SK-N-MC (cell line): ENCODE results near the gene GAK.

Source experiments
- EZH2 ChIP-seq: fragments of 200-600 bp; sonication (generic); IDR thresholded peaks from one replicate; pipeline ENCODE4 v1.6.1; 2017; ENCODE audit warnings: antibody characterized with exemption
- FOXP2 ChIP-seq: optimal IDR thresholded peaks from 2 replicates; pipeline ENCODE3; 2011; ENCODE audit warnings: mild to moderate bottlenecking, moderate library complexity; ENCODE audit not compliant: insufficient read depth; ENCODE audit errors: extremely low read length, control extremely low read depth
- POLR2AphosphoS5 ChIP-seq: IDR thresholded peaks from 2 replicates; pipeline ENCODE4 v1.6.1; 2012; ENCODE audit warnings: mild to moderate bottlenecking, low read depth, low read length, borderline replicate concordance

GRCh38 chr4:968221-968620 is 36.1 kb upstream of the GAK start:
- TF ChIP-seq POLR2AphosphoS5, result no peak
- TF ChIP-seq EZH2, result no peak
- no peak for TF ChIP-seq FOXP2
